ENCODE measurements around the gene NPW. TPM values are rescaled to one million over a fixed set of nuclear protein-coding genes. Genes with fewer than 3 reads are reported as not detected.

Gene NPW
- total and polyA plus RNA-seq, 2 of the 8 experiments (the other 6 are each of a cell fraction or from before 2014, with no cell fraction given): 4.0 to 10.3 TPM

DNA sequence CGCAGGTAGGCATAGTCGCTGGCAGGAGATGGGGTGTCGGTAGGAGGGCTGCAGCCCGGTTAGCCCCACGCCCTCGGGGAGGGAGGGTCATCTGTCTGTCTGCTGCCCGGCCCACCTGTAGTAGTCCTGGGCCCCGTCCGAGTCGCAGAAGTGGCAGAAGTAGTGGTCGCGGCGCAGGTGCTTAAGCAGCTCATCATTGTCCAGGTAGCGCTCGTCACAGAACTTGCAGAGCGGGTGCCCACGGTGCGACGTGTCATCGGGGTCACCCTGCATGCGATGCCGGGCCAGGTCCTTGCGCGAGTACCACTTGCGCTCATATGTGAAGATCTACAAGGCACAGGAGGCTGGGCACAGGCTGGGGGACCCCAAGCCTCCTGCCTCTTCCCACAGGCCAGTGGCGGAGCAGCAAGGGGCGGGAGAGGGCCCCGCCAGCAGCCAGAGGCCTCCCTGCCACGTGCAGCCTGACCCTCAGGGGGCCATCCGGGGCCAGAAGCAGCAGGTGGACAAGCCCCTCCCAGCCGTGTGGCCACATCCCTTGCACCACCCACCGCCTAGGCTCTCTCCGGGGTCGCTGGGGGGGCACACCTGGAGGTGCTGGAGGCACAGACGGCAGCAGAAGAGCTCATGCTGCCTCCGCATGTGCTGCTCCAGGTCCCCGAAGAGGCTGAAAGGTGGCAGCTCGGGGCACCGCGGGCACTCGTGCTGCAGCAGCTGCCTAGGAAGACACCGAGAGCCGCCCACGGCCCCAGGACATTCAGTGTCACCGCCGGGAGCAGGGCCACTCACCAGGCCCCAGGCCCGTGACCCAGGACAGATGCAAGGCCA, 17.0 kb upstream of the NPW start:
- CTCF ChIA-PET (ENCODE audit: partially characterized antibody): interaction anchor here (0.8 to 4.3 kb wide), 19 partner anchors 9 to 145 kb away, joined by 4 to 55 read pairs (median 6); partner anchors contain the start of genes NPW, NTHL1, SYNGR3 and TBL3
- Histone ChIP-seq H3K9me3 (ENCODE audit: insufficient read depth in 2 of 2, low read depth in 1 of 2, low read length in 1 of 2) (no peaks in the 10 kb centered on the region), H2BK12ac (ENCODE audit: low read depth, low read length) (no peak overlapping the region), H4K5ac (ENCODE audit: insufficient read length, low read depth, low read length) (no peak overlapping the region), H3K14ac (ENCODE audit: insufficient read length) (no peak overlapping the region), H2BK120ac (replicated peaks; ENCODE audit: low read depth, low read length) (no peak overlapping the region), H4K20me1 (replicated peaks in 1 of 2; ENCODE audit: control insufficient read depth in 1 of 2, insufficient read depth in 2 of 2, low read length in 2 of 2) (peaks cover 29 to 58% of the 10 kb centered on the region in 2 experiments), H3K56ac (replicated peaks; ENCODE audit: insufficient read length, low read depth, low read length) (no peak overlapping the region), H3K79me2 (ENCODE audit: control insufficient read depth in 1 of 2, insufficient read depth in 2 of 2, low read length in 2 of 2) (peaks cover 7 to 34% of the 10 kb centered on the region in 2 experiments; a peak in 3 of 4 replicates), H3K23ac (ENCODE audit: insufficient read length) (no peak overlapping the region), H2BK5ac (ENCODE audit: low read depth, low read length) (peak overlapping the region; percentile 44), H3K4me2 (ENCODE audit: insufficient read depth in 1 of 2, low read depth in 2 of 2, low read length in 2 of 2) (no peak overlapping the region), H3K4ac (replicated peaks; ENCODE audit: insufficient read length, low read depth, low read length) (no peak overlapping the region), H3K79me1 (ENCODE audit: low read depth, low read length) (peaks cover 6% of the 10 kb centered on the region; the same call in 1 of the 2 replicates), H3K23me2 (ENCODE audit: low read depth, low read length) (no peaks in the 10 kb centered on the region), H4K8ac (ENCODE audit: extremely low read depth, insufficient read depth, low read length) (peak overlapping the region; percentile 57; the same call in 1 of the 2 replicates), H2BK20ac (ENCODE audit: low read length) (no peak overlapping the region), H3K18ac (ENCODE audit: extremely low read depth, low read length) (no peak overlapping the region), H3K27me3 (replicated peaks in 1 of 4; ENCODE audit: control insufficient read depth in 3 of 4, extremely low read depth in 1 of 4, insufficient read depth in 3 of 4, low read length in 3 of 4) (no peaks in the 10 kb centered on the region), H3K4me1 (replicated peaks in 1 of 4; ENCODE audit: control insufficient read depth in 3 of 4, insufficient read depth in 4 of 4, low read length in 3 of 4) (peaks cover 0 to 23% (median 10%) of the 10 kb centered on the region in 4 experiments; a peak in 5 of 7 replicates), H3K4me3 (ENCODE audit: extremely low read depth in 1 of 4, insufficient read depth in 2 of 4, low read depth in 3 of 4, low read length in 4 of 4) (no peak overlapping the region), H4K91ac (replicated peaks; ENCODE audit: insufficient read length, low read length) (no peak overlapping the region), H3K27ac (ENCODE audit: low read depth, low read length) (no peak overlapping the region; the same call in 1 of the 2 replicates), H2AK5ac (ENCODE audit: low read depth, low read length) (no peak overlapping the region), H3K9ac (replicated peaks in 1 of 4; ENCODE audit: extremely low read depth in 1 of 4, low read depth in 3 of 4, low read length in 3 of 4) (no peak overlapping the region), H3K36me3 (ENCODE audit: control insufficient read depth in 2 of 4, insufficient read depth in 4 of 4, low read length in 3 of 4) (peaks cover 24 to 52% (median 41%) of the 10 kb centered on the region in 4 experiments), H2BK15ac (ENCODE audit: low read length) (no peak overlapping the region), H2AFZ (ENCODE audit: low read length) (no peak overlapping the region)
- POLR2A ChIA-PET (ENCODE audit: partially characterized antibody): interaction anchor here (1.0 to 4.7 kb wide), 6 partner anchors 9 to 152 kb away, joined by 3 to 37 read pairs (median 11); partner anchors contain the start of genes RNF151, RPS2, SYNGR3 and TRAF7
- WGBS, 2 experiments (ENCODE audit: extremely low coverage in 1 of 2, insufficient coverage in 1 of 2, insufficient read length in 1 of 2, insufficient replicate concordance in 2 of 2, low coverage in 1 of 2, low lambda C conversion rate in 2 of 2, missing lambda C conversion rate in 1 of 2): 97% methylated on average over 40 of the region's 47 CpGs; no CpG with 5 or more reads in 1 of the 2 experiments
- DNase-seq (ENCODE audit: low read depth in 1 of 2, low spot score in 2 of 2) (no peak), FAIRE-seq (no peak)
- no peak for TF ChIP-seq NRF1 (IDR thresholded peaks at IDR 0.05; ENCODE audit: low read depth, low read length)
- TF ChIP-seq SP2 (IDR thresholded peaks at IDR 0.05; ENCODE audit: low read length): no peak
- TF ChIP-seq PHF8 (conservative IDR thresholded peaks at IDR 0.05; ENCODE audit: low read depth, low read length): no peak
- TF ChIP-seq FOSL1 (IDR thresholded peaks at IDR 0.05; ENCODE audit: insufficient read depth, low read depth, low read length): no peak
- no peak for TF ChIP-seq SIX5 (IDR thresholded peaks at IDR 0.05; ENCODE audit: low read depth, low read length)
- TF ChIP-seq ZNF274 (IDR thresholded peaks at IDR 0.05; ENCODE audit: borderline replicate concordance, extremely low read depth, low read length): no peak
- TF ChIP-seq EZH2 (IDR thresholded peaks at IDR 0.05; ENCODE audit: low read depth, low read length, severe bottlenecking): no peak
- no peak for TF ChIP-seq KDM4A (IDR thresholded peaks at IDR 0.05; ENCODE audit: low read depth, low read length, severe bottlenecking)
- TF ChIP-seq HDAC2 (IDR thresholded peaks at IDR 0.05; ENCODE audit: borderline replicate concordance in 1 of 2, low read depth in 2 of 2, low read length in 2 of 2): no peak
